DLD1 (cell line): ENCODE measurements around the gene PLIN1.

Experiments
- in situ Hi-C: cut with HindIII; loops from 2 replicates; pipeline ENCODE4 v1.10.0; 2017; ENCODE audit warnings: low sequenced_read_pairs

Gene PLIN1

GRCh38 chr15:89672221-89673164 is 6.7 kb downstream of the PLIN1 start:
- in situ Hi-C loops: no loop called here

GRCh38 chr15:89671687-89672086 is 7.5 kb downstream of the PLIN1 start:
- in situ Hi-C loops: no loop called here

- in situ Hi-C loops: no loop called here
Observed at GRCh38 chr15:89670971-89671560, 8.1 kb downstream of the PLIN1 start.

- in situ Hi-C loops: no loop called here
Observed at GRCh38 chr15:89669941-89670340, 9.2 kb downstream of the PLIN1 start.

- in situ Hi-C loops: no loop called here
Observed at GRCh38 chr15:89669309-89669865, 9.8 kb downstream of the PLIN1 start.

GRCh38 chr15:89668171-89668570 is 11.0 kb downstream of the PLIN1 start:
- in situ Hi-C loops: no loop called here

GRCh38 chr15:89667706-89667960 is 11.5 kb downstream of the PLIN1 start:
- in situ Hi-C loops: no loop called here

- in situ Hi-C loops: no loop called here
Observed at GRCh38 chr15:89666858-89667705, 12.1 kb downstream of the PLIN1 start.

GRCh38 chr15:89666184-89666857 is 12.8 kb downstream of the PLIN1 start:
- in situ Hi-C loops: no loop called here

- in situ Hi-C loops: no loop called here
Observed at GRCh38 chr15:89665449-89666181, 13.6 kb downstream of the PLIN1 start.

- in situ Hi-C loops: no loop called here
Observed at GRCh38 chr15:89664441-89665350, 14.5 kb downstream of the PLIN1 start.

GRCh38 chr15:89662893-89663626 is 16.1 kb downstream of the PLIN1 start:
- in situ Hi-C loops: no loop called here

- in situ Hi-C loops: no loop called here
Observed at GRCh38 chr15:89660556-89660955, 18.6 kb downstream of the PLIN1 start.

GRCh38 chr15:89659295-89659694 is 19.9 kb downstream of the PLIN1 start:
- in situ Hi-C loops: no loop called here

- in situ Hi-C loops: no loop called here
Observed at GRCh38 chr15:89657686-89658200, 21.4 kb downstream of the PLIN1 start.

- in situ Hi-C loops: no loop called here
Observed at GRCh38 chr15:89656116-89656815, 22.9 kb downstream of the PLIN1 start.
